Psoas muscle (tissue), 8 donors: Measurements from ENCODE around the gene SUSD6. TPM values are rescaled to one million over a fixed set of nuclear protein-coding genes. Genes with fewer than 3 reads are reported as not detected.

Experiments
- ATAC-seq, 4 donors: fragments of 200-7000 bp; cut with Tn5 transposase; one replicate each; pipeline ENCODE4 v1.9.1; 2020; ENCODE audit warnings: moderate library complexity in 3 of 4, mild to moderate bottlenecking in 2 of 4
- DNase-seq, 2 donors: peaks; one replicate each; pipeline ENCODE4 v3.0.0-alpha.2; 2020
- H3K27ac ChIP-seq: fragments of 200-600 bp; one replicate; pipeline ENCODE4 v1.8.0; 2022
- H3K27me3 ChIP-seq, 3 donors: fragments of 200-600 bp in 1 of 3; one replicate each; pipeline versions ENCODE4 v1.6.1 to v1.8.0; 2013 to 2022; ENCODE audit warnings: low read length in 2 of 3, mild to moderate bottlenecking in 2 of 3, moderate library complexity in 1 of 3; ENCODE audit not compliant: insufficient read depth in 3 of 3
- H3K36me3 ChIP-seq, 2 donors: fragments of 200-600 bp in 1 of 2; one replicate each; pipeline versions ENCODE4 v1.6.1 to v1.8.0; 2013 to 2022; ENCODE audit warnings: low read depth in 1 of 2, mild to moderate bottlenecking in 1 of 2, moderate library complexity in 1 of 2; ENCODE audit not compliant: insufficient read depth in 1 of 2
- H3K4me1 ChIP-seq: fragments of 200-600 bp; one replicate; pipeline ENCODE4 v1.8.0; 2022
- H3K4me3 ChIP-seq: fragments of 200-600 bp; one replicate; pipeline ENCODE4 v1.8.0; 2022; ENCODE audit warnings: mild to moderate bottlenecking
- H3K9me3 ChIP-seq: fragments of 200-600 bp; one replicate; pipeline ENCODE4 v1.8.0; 2022
- CTCF ChIP-seq: fragments of 200-600 bp; IDR thresholded peaks from one replicate; pipeline ENCODE4 v1.8.0; 2022; ENCODE audit warnings: antibody characterized with exemption
- WGBS, 3 donors: extraction: QIAGEN DNeasy Blood & Tissue Kit; methylation state at CpG; one replicate each; pipeline versions ENCODE4 v1.1.6 to v1.1.7; 2013; 5-methylcytosine and 5-hydroxymethylcytosine counted together
- intact Hi-C, 2 donors: fragments of 100-400 bp; cut with DNase I; formaldehyde crosslinking; loops; one replicate each; pipeline versions ENCODE4 v1.11.0 to v1.14.2; 2022
- polyA plus RNA-seq, 3 donors: library from polyadenylated mRNA; stranded (reverse); fragments of 200-250 nt; gene quantifications; one replicate each; pipeline ENCODE4 v1.2.3, GENCODE V29; 2013
- total RNA-seq, 4 donors: library from RNA; stranded (reverse); fragmentation: NEBNext Ultra II Directional in 2 of 4; extraction: Animal tissue kit (Norgen Biotek cat#: 25700) in 2 of 4; gene quantifications; one replicate each; pipeline versions ENCODE4 v1.2.1 to v1.2.4, GENCODE V29; 2021 to 2023
- donor health status: healthy with polysubstance abuse.
- donor health status: DM: no; HTN: no; CAD: no; lungs with moderate emphysema.
- donor health status: Bipolar disorder and iron deficiency.
- donor health status: healthy.
- donor health status: DM: yes; HTN: yes; CAD: no.
- donor health status: DM: no; HTN: no; CAD: no.
- donor health status: DM: no; HTN: no; CAD: no.
- donor health status: DM: yes; HTN: yes; CAD: no.

The SUSD6 gene
- total and polyA plus RNA-seq, 7 donors: 6.9 to 23.4 (median 14.9) TPM

GRCh38 chr14:69705706-69706105 lies 94.3 kb downstream of the SUSD6 start:
- Histone ChIP-seq H3K9me3 (no peaks in the 10 kb centered on the region), H3K4me3 (no peak overlapping the region), H3K27ac (no peak overlapping the region), H3K27me3 (no peaks in the 10 kb centered on the region), H3K36me3 (peaks cover 9 to 70% of the 10 kb centered on the region in 2 donors), H3K4me1 (peaks cover 10% of the 10 kb centered on the region)
- 70 to 92% (median 76%) methylated on average over 2 of the region's 2 CpGs for WGBS, 3 donors
- intact Hi-C loops: no loop called here
- DNase-seq: no peak
- TF ChIP-seq CTCF: no peak
- ATAC-seq: no peak

GRCh38 chr14:69708049-69708448 lies 96.7 kb downstream of the SUSD6 start:
- TF ChIP-seq CTCF: no peak
- 92 to 100% (median 92%) methylated on average over 1 of the region's 1 CpG for WGBS, 3 donors
- Histone ChIP-seq H3K27ac (no peak overlapping the region), H3K36me3 (peaks cover 9 to 81% of the 10 kb centered on the region in 2 donors), H3K4me1 (peaks cover 28% of the 10 kb centered on the region), H3K9me3 (no peaks in the 10 kb centered on the region), H3K27me3 (no peaks in the 10 kb centered on the region), H3K4me3 (no peak overlapping the region)
- intact Hi-C loops: no loop called here
- DNase-seq (no peak), ATAC-seq (no peak)

- no peak for TF ChIP-seq CTCF
- DNase-seq (no peak), ATAC-seq (peak in 1 of 4 donors; percentile 18)
- Histone ChIP-seq H3K9me3 (no peaks in the 10 kb centered on the region), H3K36me3 (peaks cover 9 to 73% of the 10 kb centered on the region in 2 donors), H3K27ac (no peak overlapping the region), H3K27me3 (no peaks in the 10 kb centered on the region), H3K4me3 (no peak overlapping the region), H3K4me1 (peaks cover 33% of the 10 kb centered on the region)
- 71 to 78% (median 72%) methylated on average over 12 of the region's 12 CpGs for WGBS, 3 donors
- intact Hi-C loops: no loop called here
Measured at GRCh38 chr14:69708586-69709560, 97.5 kb downstream of the SUSD6 start.

- Histone ChIP-seq H3K27ac (peak overlapping the region; percentile 60), H3K4me1 (peaks cover 37% of the 10 kb centered on the region), H3K27me3 (no peaks in the 10 kb centered on the region), H3K4me3 (no peak overlapping the region), H3K36me3 (peaks cover 9 to 62% of the 10 kb centered on the region in 2 donors), H3K9me3 (no peaks in the 10 kb centered on the region)
- no peak for DNase-seq
- intact Hi-C loops: loop anchor here in 1 of 2 donors (5.0 kb wide), 1 partner anchor 98 kb away; the partner anchor contains the start of gene SUSD6
- ATAC-seq: no peak
- no peak for TF ChIP-seq CTCF
- 49 to 57% (median 53%) methylated on average over 1 of the region's 1 CpG for WGBS, 3 donors
Measured at GRCh38 chr14:69710378-69710777, 99.0 kb downstream of the SUSD6 start.
